Tongue (tissue), 3 donors: ENCODE data around the gene ATP6AP2. TPM values are rescaled to one million over a fixed set of nuclear protein-coding genes. Genes with fewer than 3 reads are reported as not detected.

Experiments
- DNase-seq: peaks from one replicate; pipeline ENCODE4 v3.0.0-alpha.2; 2015
- small RNA-seq: library from RNA; depleted of rRNA; stranded (forward); fragments of <200 nt; gene quantifications from one replicate; pipeline ENCODE3, GENCODE V24; 2014; ENCODE audit warnings: low replicate concordance
- total RNA-seq: library from RNA; depleted of rRNA; stranded (reverse); fragments of >200 nt; gene quantifications from one replicate; pipeline ENCODE4 v1.2.3, GENCODE V29; 2014

Gene ATP6AP2
- total RNA-seq, 1 donor from 2014 or later: 96.7 TPM

DNA sequence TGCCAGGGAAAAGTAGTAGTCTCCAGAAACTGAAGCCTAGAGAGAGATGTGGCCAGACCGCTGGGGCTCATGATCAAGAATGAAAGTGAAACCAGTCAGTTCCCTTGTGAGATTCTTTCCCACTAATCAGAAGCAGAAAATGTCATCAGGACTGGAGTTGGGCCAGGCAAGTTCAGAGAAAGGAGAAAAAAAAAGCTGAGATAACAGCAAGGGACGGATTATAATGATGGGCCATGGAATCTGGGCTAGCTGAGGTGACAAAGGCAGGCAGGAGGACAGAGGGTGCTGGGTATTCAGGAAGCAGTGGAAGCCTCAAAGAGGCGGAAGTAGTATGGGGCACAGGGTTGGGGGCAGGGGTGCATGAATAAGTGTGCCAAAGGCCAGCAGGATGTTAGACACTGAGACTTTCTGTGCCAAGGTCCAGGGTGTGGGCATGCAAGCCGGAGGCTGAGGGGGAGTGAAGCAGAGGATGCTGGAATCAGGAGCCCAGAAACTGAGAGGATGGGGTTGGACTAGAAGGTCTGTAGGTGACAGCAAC is 64.1 kb downstream of the ATP6AP2 start:
- DNase-seq: peak; percentile 34

DNA sequence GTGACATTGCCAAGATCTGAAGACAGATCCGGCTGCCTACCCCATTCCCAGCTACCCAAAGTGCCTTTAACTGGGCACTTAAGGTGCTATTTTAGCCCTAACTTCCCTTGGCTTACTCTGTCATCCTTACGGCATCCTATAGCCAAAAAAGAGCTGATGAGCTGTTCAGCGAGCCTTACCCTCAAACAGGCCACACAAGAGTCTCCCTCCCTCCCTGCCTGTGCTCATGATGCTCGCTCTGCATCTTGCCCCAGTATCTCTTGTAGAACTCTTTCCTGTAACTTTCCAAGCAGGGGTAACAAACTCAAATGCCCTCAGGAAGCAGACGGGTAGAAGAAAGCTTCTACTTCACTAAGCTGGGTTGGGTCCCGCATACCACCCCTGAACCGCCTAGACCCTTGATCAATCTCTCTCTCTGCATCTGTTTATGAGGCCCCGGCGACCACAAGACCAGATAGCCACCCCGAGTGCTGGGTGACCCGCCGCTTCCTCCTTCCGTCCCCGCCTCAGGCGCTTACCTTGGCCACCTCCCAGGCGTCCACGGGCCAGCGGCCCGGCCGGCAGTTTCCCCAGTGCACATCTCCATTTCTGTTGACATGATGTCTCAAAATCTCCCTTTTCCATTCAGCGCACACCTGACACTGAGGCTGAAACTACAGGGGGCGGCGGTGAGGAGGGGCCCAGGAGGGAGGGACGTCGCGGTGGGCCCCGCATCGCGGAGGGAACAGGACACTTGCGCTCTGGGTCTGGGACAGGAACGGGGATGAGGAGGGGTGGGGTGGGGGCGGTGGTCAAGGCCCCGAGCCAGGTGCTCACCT is 65.9 kb downstream of the ATP6AP2 start:
- peak; percentile 14 for DNase-seq

DNA sequence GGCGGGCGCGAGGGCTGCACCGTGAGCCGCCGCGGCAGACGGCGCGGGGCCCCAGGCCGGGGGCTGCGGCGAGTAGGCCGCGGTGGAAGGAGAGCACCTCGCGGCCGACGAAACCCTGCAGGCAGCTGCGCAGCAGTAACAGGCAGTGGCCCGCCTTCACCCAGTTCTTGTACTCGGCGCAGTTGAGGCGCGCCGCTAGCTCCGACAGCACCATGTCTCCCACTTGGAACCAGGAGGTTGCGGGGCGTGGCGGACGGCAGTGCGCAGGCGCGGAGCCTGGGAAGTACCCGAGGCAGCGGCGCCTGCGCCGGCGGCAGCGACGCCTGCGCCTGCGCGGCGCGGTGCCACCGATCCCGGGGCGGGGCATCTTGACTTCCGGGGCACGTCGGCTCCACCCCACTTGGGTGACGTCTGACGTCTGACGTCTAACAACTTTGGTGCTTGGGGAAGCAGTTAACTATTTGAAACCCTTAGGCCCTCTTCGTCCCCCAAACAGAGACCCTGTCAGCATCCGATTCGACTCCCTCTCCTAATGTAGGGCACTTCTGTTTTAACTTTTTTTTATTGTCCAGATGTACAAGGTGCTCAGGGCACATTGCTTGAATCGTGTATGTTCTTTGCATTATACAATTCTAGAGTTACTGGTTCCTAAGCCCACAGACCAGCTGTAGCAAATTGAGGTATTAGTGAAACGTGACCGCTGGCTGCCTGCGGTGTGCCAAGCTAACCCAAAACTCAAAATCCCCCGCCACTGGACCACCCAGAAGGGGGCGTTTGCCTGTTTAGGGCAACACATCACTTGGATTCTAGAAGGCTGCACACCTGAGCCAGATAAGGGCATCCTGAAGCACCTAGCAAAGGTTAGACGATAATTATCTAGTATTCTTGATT is 66.8 kb downstream of the ATP6AP2 start, which contains the start of gene CXorf38:
Gene CXorf38 (minus strand): TSS at position 255 of the 891 bp plus-strand sequence. CDS start 41 bp downstream, at position 214.
- DNase-seq: peak; percentile 95

DNA sequence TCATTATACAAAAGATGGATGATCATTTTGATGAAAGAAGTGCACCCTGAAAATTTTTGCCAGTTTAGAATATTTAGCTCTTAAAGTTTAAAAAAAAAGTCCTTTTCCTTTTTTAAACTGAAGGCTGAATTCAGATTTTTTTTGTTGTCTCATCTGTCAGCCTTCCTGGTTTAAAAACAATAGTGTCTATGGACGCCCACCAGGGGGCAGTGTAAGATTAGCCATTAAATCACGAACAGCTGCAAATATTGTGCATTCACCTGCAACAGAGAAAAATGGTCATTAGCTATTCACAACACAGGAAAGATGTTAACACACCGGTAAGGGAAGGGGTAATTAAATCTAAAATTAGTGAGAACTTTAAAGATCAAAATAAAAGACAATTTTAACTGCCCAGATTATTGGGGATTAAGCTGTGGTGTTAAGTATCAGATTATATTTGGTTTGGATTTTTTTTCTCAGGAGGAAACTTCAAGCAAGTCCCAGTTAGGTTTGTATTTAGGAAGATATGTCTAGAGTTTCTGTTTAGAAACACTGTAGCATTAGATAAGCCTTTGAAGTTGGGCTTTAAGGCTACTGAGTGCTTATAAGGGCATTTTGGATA is 71.0 kb downstream of the ATP6AP2 start:
- peak; percentile 85 for DNase-seq

DNA sequence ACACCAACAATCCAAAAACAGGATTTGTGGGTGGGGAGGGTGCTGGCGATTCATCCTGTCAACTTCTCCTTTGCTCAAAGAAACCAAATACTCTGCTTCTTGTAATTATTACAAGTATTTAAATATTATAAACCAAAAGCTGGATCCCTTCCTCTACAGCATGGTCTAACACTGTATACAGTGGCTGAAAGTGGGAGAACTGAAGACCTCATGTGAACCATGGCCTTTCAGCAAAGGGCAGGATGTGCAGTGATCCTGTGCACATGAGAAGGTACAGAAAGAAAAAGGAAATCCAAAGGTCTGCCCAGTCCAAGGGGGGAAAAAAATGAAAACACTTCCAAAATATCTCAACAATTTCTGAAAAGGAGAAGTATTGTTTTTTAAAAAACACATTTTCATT is 71.9 kb downstream of the ATP6AP2 start:
- DNase-seq: no peak

DNA sequence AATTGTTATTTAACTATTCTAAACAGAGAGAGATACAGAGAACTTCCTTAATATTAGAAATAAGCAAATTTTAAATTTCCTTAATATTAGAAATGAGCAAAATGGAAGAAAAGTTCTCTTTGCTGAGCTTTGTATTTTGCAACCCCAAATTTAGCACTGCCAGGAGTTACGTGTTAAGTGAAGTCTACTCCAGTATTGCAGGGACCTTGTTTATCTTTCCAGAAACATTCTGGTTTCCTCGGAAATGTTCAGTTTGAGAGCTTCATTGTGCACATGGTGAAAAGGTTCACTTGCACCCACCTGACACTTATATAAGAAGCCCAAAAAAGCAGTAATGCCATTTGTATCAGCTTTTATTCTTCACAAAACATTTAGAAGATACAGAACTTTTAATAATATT is 72.8 kb downstream of the ATP6AP2 start:
- DNase-seq: no peak

Small RNA genes within 50 kb of the gene (small RNA-seq; reads per million reads assigned to genes)
- gene RNU7-164P: not detected

Other genes with a start within 250 kb of the ATP6AP2 start
- gene MPC1L, start 42.5 kb downstream of the ATP6AP2 start, total RNA-seq: not detected
- 16.0 TPM for gene CXorf38, start 66.6 kb downstream of the ATP6AP2 start, total RNA-seq
- 42.0 TPM for gene MED14, start 154.6 kb downstream of the ATP6AP2 start, total RNA-seq